MM.1S (cell line): Measurements from ENCODE around the gene TSPOAP1.

Experiments used
- DNase-seq: peaks from one replicate; pipeline ENCODE4 v3.0.0-alpha.2; 2015
- H2AFZ ChIP-seq: fragments of 300-600 bp; sonication (generic); 2 replicates; pipeline ENCODE4 v1.6.0; 2016; ENCODE audit warnings: antibody characterized with exemption, low read length
- H3F3A ChIP-seq: fragments of 300-600 bp; sonication (generic); 2 replicates; pipeline ENCODE4 v1.6.1; 2016; ENCODE audit warnings: mild to moderate bottlenecking, antibody characterized with exemption, low read length, moderate library complexity, mixed read lengths; ENCODE audit not compliant: insufficient read depth
- H3K27ac ChIP-seq: fragments of 300-600 bp; sonication (generic); 2 replicates; pipeline ENCODE4 v1.5.1; 2016; ENCODE audit warnings: mild to moderate bottlenecking, low read length
- H3K27me3 ChIP-seq: fragments of 300-600 bp; sonication (generic); replicated peaks from 2 replicates; pipeline ENCODE4 v1.6.0; 2016; ENCODE audit warnings: low read length; ENCODE audit not compliant: insufficient read depth
- H3K36me3 ChIP-seq: fragments of 300-600 bp; sonication (generic); replicated peaks from 2 replicates; pipeline ENCODE4 v1.6.1; 2016; ENCODE audit warnings: mild to moderate bottlenecking, low read length, mixed read lengths; ENCODE audit not compliant: insufficient read depth
- H3K4me1 ChIP-seq: fragments of 300-600 bp; sonication (generic); 2 replicates; pipeline ENCODE4 v1.6.1; 2016; ENCODE audit warnings: low read length, mixed read lengths
- H3K4me2 ChIP-seq: fragments of 300-600 bp; sonication (generic); 2 replicates; pipeline ENCODE4 v1.6.0; 2016; ENCODE audit warnings: low read depth, low read length
- H3K4me3 ChIP-seq: fragments of 300-600 bp; sonication (generic); 2 replicates; pipeline ENCODE4 v1.5.1; 2016; ENCODE audit warnings: low read length, mixed read lengths
- H3K79me2 ChIP-seq: fragments of 300-600 bp; sonication (generic); 2 replicates; pipeline ENCODE4 v1.6.1; 2016; ENCODE audit warnings: mixed run types, low read length, mixed read lengths
- H3K9ac ChIP-seq: fragments of 300-600 bp; sonication (generic); 2 replicates; pipeline ENCODE4 v1.6.1; 2016; ENCODE audit warnings: low read length, mixed read lengths
- H3K9me2 ChIP-seq: fragments of 300-600 bp; sonication (generic); replicated peaks from 2 replicates; pipeline ENCODE4 v1.6.1; 2016; ENCODE audit warnings: mild to moderate bottlenecking, low read length, mixed read lengths; ENCODE audit not compliant: insufficient read depth
- H3K9me3 ChIP-seq: fragments of 300-600 bp; sonication (generic); replicated peaks from 2 replicates; pipeline ENCODE4 v1.6.1; 2016; ENCODE audit warnings: mild to moderate bottlenecking, low read length, mixed read lengths; ENCODE audit not compliant: insufficient read depth
- H4K20me1 ChIP-seq: fragments of 300-600 bp; sonication (generic); 2 replicates; pipeline ENCODE4 v1.6.1; 2016; ENCODE audit warnings: mild to moderate bottlenecking, low read length, moderate library complexity, mixed read lengths; ENCODE audit not compliant: insufficient read depth
- CTCF ChIP-seq: fragments of 300-600 bp; sonication (generic); IDR thresholded peaks from 2 replicates; pipeline ENCODE4 v1.5.1; 2016; ENCODE audit warnings: antibody characterized with exemption, low read length, mixed read lengths
- EZH2 ChIP-seq: fragments of 300-600 bp; sonication (generic); optimal IDR thresholded peaks from 2 replicates; pipeline ENCODE3; 2017; ENCODE audit warnings: low read depth, mild to moderate bottlenecking, antibody characterized with exemption, low read length, mixed read lengths
- EZH2phosphoT487 ChIP-seq: fragments of 300-600 bp; sonication (generic); IDR thresholded peaks from 2 replicates; pipeline ENCODE4 v1.6.1; 2018; ENCODE audit warnings: antibody characterized with exemption, low read length

TSPOAP1 gene

GRCh38 chr17:58362368-58363014 is 33.9 kb upstream of the TSPOAP1 start:
- Histone ChIP-seq H3K4me1 (peaks cover 16% of the 10 kb centered on the region), H3K4me3 (no peak overlapping the region), H3K27ac (no peak overlapping the region), H2AFZ (no peak overlapping the region), H3K79me2 (no peaks in the 10 kb centered on the region), H4K20me1 (no peaks in the 10 kb centered on the region), H3F3A (0 out of 2 replicates have a peak, but pooled peaks cover 2% of the 10 kb centered on the region), H3K4me2 (no peak overlapping the region), H3K27me3 (no peaks in the 10 kb centered on the region), H3K9ac (no peak overlapping the region), H3K9me2 (no peaks in the 10 kb centered on the region), H3K9me3 (no peaks in the 10 kb centered on the region), H3K36me3 (no peaks in the 10 kb centered on the region)
- no peak for DNase-seq
- TF ChIP-seq EZH2phosphoT487 (no peak), CTCF (no peak)

GRCh38 chr17:58360296-58361063 is 31.9 kb upstream of the TSPOAP1 start:
- H2AFZ ChIP-seq, result no peak overlapping the region
- no peak overlapping the region for H3K9ac ChIP-seq
- no peaks in the 10 kb centered on the region for H4K20me1 ChIP-seq
- TF ChIP-seq CTCF, result no peak
- H3K4me1 ChIP-seq, result peaks cover under 1% of the 10 kb centered on the region; the same call in 1 of the 2 replicates
- no peak for DNase-seq
- H3K79me2 ChIP-seq, result no peaks in the 10 kb centered on the region
- no peak overlapping the region for H3K4me3 ChIP-seq
- no peak overlapping the region for H3K27ac ChIP-seq
- H3K27me3 ChIP-seq, result no peaks in the 10 kb centered on the region
- no peaks in the 10 kb centered on the region for H3K9me3 ChIP-seq
- no peak overlapping the region for H3K4me2 ChIP-seq
- no peaks in the 10 kb centered on the region for H3K36me3 ChIP-seq
- no peaks in the 10 kb centered on the region for H3F3A ChIP-seq
- no peaks in the 10 kb centered on the region for H3K9me2 ChIP-seq

GRCh38 chr17:58358408-58359172 is 30.0 kb upstream of the TSPOAP1 start:
- TF ChIP-seq CTCF (no peak), EZH2phosphoT487 (no peak), EZH2 (no peak)
- H3K27me3 ChIP-seq, result no peaks in the 10 kb centered on the region
- no peak overlapping the region for H3K27ac ChIP-seq
- H3K4me3 ChIP-seq, result no peak overlapping the region
- 0 out of 2 replicates have a peak, but pooled peaks cover 6% of the 10 kb centered on the region for H3F3A ChIP-seq
- H3K9ac ChIP-seq, result no peak overlapping the region
- H4K20me1 ChIP-seq, result no peaks in the 10 kb centered on the region
- H3K4me2 ChIP-seq, result no peak overlapping the region
- no peak overlapping the region for H2AFZ ChIP-seq
- peaks cover 1% of the 10 kb centered on the region; the same call in 1 of the 2 replicates for H3K4me1 ChIP-seq
- H3K79me2 ChIP-seq, result no peaks in the 10 kb centered on the region
- DNase-seq, result no peak
- H3K9me3 ChIP-seq, result no peaks in the 10 kb centered on the region
- H3K36me3 ChIP-seq, result no peaks in the 10 kb centered on the region
- H3K9me2 ChIP-seq, result no peaks in the 10 kb centered on the region
